K562 (cell line): ENCODE data around the gene TCF20. TPM values are rescaled to one million over a fixed set of nuclear protein-coding genes. Genes with fewer than 3 reads are reported as not detected.
A peak's percentile ranks its signal among the peaks of the same experiment; 100 is the strongest.

Experiments used
- CBX2 ChIP-seq: fragments of 200-600 bp; sonication (generic); IDR thresholded peaks from one replicate; pipeline ENCODE4 v1.6.1; 2012; ENCODE audit warnings: mild to moderate bottlenecking, low read length, inconsistent platforms; ENCODE audit not compliant: insufficient read depth, poor library complexity, severe bottlenecking
- CHCHD3 ChIP-seq: fragments of 250-450 bp; sonication (Bioruptor Pico); IDR thresholded peaks from 2 replicates; pipeline ENCODE4 v2.1.2; 2022; ENCODE audit warnings: mild to moderate bottlenecking
- CHD4 ChIP-seq: fragments of 200-600 bp; sonication (generic); IDR thresholded peaks from 3 replicates; pipeline ENCODE4 v1.6.1; 2012; ENCODE audit warnings: low read depth, mild to moderate bottlenecking, mixed read lengths, low read length, inconsistent platforms; ENCODE audit not compliant: insufficient read depth, insufficient replicate concordance, poor library complexity, severe bottlenecking
- EWSR1 ChIP-seq: fragments of 450-650 bp; IDR thresholded peaks from 2 replicates; pipeline ENCODE4 v1.6.1; 2018; ENCODE audit warnings: borderline replicate concordance, mild to moderate bottlenecking, low read depth, moderate library complexity; ENCODE audit not compliant: partially characterized antibody
- GABPB1 ChIP-seq: sonication (generic); formaldehyde crosslinking; IDR thresholded peaks from 2 replicates; pipeline ENCODE4 v1.8.0; 2022; ENCODE audit warnings: mild to moderate bottlenecking, missing genetic modification reagents
- HNRNPH1 ChIP-seq: fragments of 200-400 bp; formaldehyde crosslinking; optimal IDR thresholded peaks from 2 replicates; pipeline ENCODE3; 2017; ENCODE audit warnings: low read depth, mild to moderate bottlenecking, low read length, moderate library complexity
- L3MBTL2 ChIP-seq: fragments of 450-650 bp; IDR thresholded peaks from 2 replicates; pipeline ENCODE4 v1.6.1; 2016; ENCODE audit warnings: mild to moderate bottlenecking, moderate library complexity
- MYNN ChIP-seq, 2 experiments: sonication (generic); formaldehyde crosslinking in 1 of 2; IDR thresholded peaks; 2 replicates each; pipeline versions ENCODE4 v1.5.0 to v1.6.1; 2016 to 2020; ENCODE audit warnings: antibody characterized with exemption in 1 of 2, missing genetic modification reagents in 1 of 2
- SAFB ChIP-seq: fragments of 200-400 bp; formaldehyde crosslinking; IDR thresholded peaks from 2 replicates; pipeline ENCODE4 v1.6.1; 2017; ENCODE audit warnings: low read depth, low read length, borderline replicate concordance
- TAF9B ChIP-seq: fragments of 450-650 bp; IDR thresholded peaks from 2 replicates; pipeline ENCODE4 v1.6.1; 2018; ENCODE audit warnings: mild to moderate bottlenecking; ENCODE audit not compliant: partially characterized antibody
- TCF7L2 ChIP-seq: fragments of 150-350 bp; IDR thresholded peaks from 2 replicates; pipeline ENCODE4 v1.6.1; 2016; ENCODE audit warnings: low read depth, mild to moderate bottlenecking, low read length, moderate library complexity
- XRCC3 ChIP-seq: fragments of 450-650 bp; IDR thresholded peaks from 2 replicates; pipeline ENCODE4 v1.6.1; 2017; ENCODE audit warnings: mild to moderate bottlenecking, moderate library complexity
- ZNF282 ChIP-seq: sonication (generic); formaldehyde crosslinking; IDR thresholded peaks from 2 replicates; pipeline ENCODE4 v1.8.1; 2023; ENCODE audit warnings: missing genetic modification reagents
- ZNF407 ChIP-seq: fragments of 450-650 bp; IDR thresholded peaks from 2 replicates; pipeline ENCODE4 v1.6.1; 2016; ENCODE audit warnings: low read depth
- ZNF584 ChIP-seq: fragments of 200-800 bp; sonication (Bioruptor generic); IDR thresholded peaks from 2 replicates; pipeline ENCODE4 v1.6.1; 2016; ENCODE audit warnings: low read depth, mild to moderate bottlenecking, missing genetic modification characterization, missing compliant biosample characterization
- polyA plus RNA-seq, 8 experiments: library from polyadenylated mRNA; depleted of rRNA in 4 of 8; stranded (reverse) in 5 of 8; unstranded in 3 of 8; fragments of >200 nt; fragmentation: Nextera tagmentation in 2 of 8; fragmentation: Illumina TruSeq in 1 of 8; extraction: Ambion mirVana in 2 of 8; extraction: Trizol in 1 of 8; gene quantifications; 2 replicates each; pipeline versions ENCODE4 v1.2.1 to v1.2.3, GENCODE V29; 2011 to 2014; ENCODE audit warnings: inconsistent platforms in 1 of 8, missing spikeins in 1 of 8
- total RNA-seq, 7 experiments: library from RNA; depleted of rRNA in 6 of 7; stranded (reverse); fragments of >200 nt in 6 of 7; fragmentation: Illumina TruSeq in 2 of 7; extraction: Trizol in 2 of 7; gene quantifications; 2 replicates each; pipeline versions ENCODE4 v1.2.1 to v1.2.3, GENCODE V29; 2011 to 2021; ENCODE audit warnings: low replicate concordance in 1 of 7
- TF ChIP-seq, protein P1 (sequence below): fragments of 450-650 bp; IDR thresholded peaks from 2 replicates; pipeline ENCODE4 v1.6.1; 2016; ENCODE audit warnings: low read depth, mild to moderate bottlenecking, moderate library complexity
- TF ChIP-seq, protein P2 (sequence below): sonication (generic); formaldehyde crosslinking; IDR thresholded peaks from 2 replicates; pipeline ENCODE4 v1.8.0; 2022; ENCODE audit warnings: mild to moderate bottlenecking, missing genetic modification reagents, borderline replicate concordance

The TCF20 gene
- total and polyA plus RNA-seq, 9 of the 15 experiments (the other 6 are each of a cell fraction or from before 2014, with no cell fraction given): 0.35 to 43.6 (median 17.5) TPM

- TF ChIP-seq GABPB1: peak; percentile 51
- no peak for TF ChIP-seq CBX2
- TF ChIP-seq CHCHD3 (CRISPR knock-in tag): no peak
- TF ChIP-seq, protein P1, sequence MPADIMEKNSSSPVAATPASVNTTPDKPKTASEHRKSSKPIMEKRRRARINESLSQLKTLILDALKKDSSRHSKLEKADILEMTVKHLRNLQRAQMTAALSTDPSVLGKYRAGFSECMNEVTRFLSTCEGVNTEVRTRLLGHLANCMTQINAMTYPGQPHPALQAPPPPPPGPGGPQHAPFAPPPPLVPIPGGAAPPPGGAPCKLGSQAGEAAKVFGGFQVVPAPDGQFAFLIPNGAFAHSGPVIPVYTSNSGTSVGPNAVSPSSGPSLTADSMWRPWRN: no peak
- TF ChIP-seq MYNN (IDR thresholded peaks at IDR 0.05): 0 out of 2 replicates have a peak, but pooled peaks have one; percentile 43
- no peak for TF ChIP-seq MYNN (CRISPR knock-in tag; IDR thresholded peaks at IDR 0.05)
- no peak for TF ChIP-seq EWSR1
- TF ChIP-seq, protein P2, sequence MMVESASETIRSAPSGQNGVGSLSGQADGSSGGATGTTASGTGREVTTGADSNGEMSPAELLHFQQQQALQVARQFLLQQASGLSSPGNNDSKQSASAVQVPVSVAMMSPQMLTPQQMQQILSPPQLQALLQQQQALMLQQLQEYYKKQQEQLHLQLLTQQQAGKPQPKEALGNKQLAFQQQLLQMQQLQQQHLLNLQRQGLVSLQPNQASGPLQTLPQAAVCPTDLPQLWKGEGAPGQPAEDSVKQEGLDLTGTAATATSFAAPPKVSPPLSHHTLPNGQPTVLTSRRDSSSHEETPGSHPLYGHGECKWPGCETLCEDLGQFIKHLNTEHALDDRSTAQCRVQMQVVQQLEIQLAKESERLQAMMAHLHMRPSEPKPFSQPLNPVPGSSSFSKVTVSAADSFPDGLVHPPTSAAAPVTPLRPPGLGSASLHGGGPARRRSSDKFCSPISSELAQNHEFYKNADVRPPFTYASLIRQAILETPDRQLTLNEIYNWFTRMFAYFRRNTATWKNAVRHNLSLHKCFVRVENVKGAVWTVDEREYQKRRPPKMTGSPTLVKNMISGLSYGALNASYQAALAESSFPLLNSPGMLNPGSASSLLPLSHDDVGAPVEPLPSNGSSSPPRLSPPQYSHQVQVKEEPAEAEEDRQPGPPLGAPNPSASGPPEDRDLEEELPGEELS (CRISPR knock-in tag): no peak
- no peak for TF ChIP-seq CHD4
- no peak for TF ChIP-seq ZNF584 (CRISPR knock-in tag)
- no peak for TF ChIP-seq HNRNPH1
- TF ChIP-seq XRCC3: no peak
- TF ChIP-seq ZNF407: no peak
- no peak for TF ChIP-seq TAF9B
- no peak for TF ChIP-seq ZNF282 (CRISPR knock-in tag)
- peak; percentile 76 for TF ChIP-seq L3MBTL2
- no peak for TF ChIP-seq SAFB
- no peak for TF ChIP-seq TCF7L2
Observed at GRCh38 chr22:42269432-42270175, 849 bp downstream of the TCF20 start (continued).
